HCT116 (cell line): ENCODE results near the gene CD93. TPM values are rescaled to one million over a fixed set of nuclear protein-coding genes. Genes with fewer than 3 reads are reported as not detected.

Experiments used
- ATAC-seq: fragments of 200-7000 bp; cut with Tn5 transposase; 2 replicates; pipeline ENCODE4 v1.9.1; 2020; ENCODE audit warnings: mild to moderate bottlenecking, moderate library complexity
- BruUV-seq: library from RNA; stranded (reverse); fragments of 400-500 nt; replicated peaks from 2 replicates; lab custom pipeline; 2021; lab: Mats Ljungman, UMichigan
- CTCF ChIA-PET: fragments of 300-600 bp; sonication (Branson Sonifier 250); formaldehyde crosslinking; loops from one replicate; lab custom pipeline; 2021; ENCODE audit warnings: antibody characterized with exemption; lab: Charles Lee
- POLR2A ChIA-PET: fragments of 300-600, 350-600 bp; sonication (Branson Sonifier 250); formaldehyde crosslinking; loops from one replicate; lab custom pipeline; 2021; ENCODE audit warnings: antibody characterized with exemption; lab: Charles Lee
- RAD21 ChIA-PET, 2 experiments: fragments of 300-600 bp; sonication (Branson Sonifier 250); formaldehyde crosslinking; loops; one replicate each; lab custom pipeline; 2023; ENCODE audit warnings: low total read pairs in 2 of 2; ENCODE audit not compliant: uncharacterized antibody in 2 of 2, unreplicated experiment in 2 of 2, low non-redundant PET in 1 of 2; lab: Charles Lee
- DNase-seq: peaks from one replicate; pipeline ENCODE4 v3.0.0-alpha.2; 2010; ENCODE audit warnings: low read depth, low spot score
- H2AFZ ChIP-seq: fragments of 200-600 bp; shearing (Covaris generic), sonication (generic); 2 replicates; pipeline ENCODE4 v1.6.1; 2017; ENCODE audit warnings: low read depth, mixed run types, mixed read lengths, antibody characterized with exemption, low read length; ENCODE audit not compliant: poor library complexity, severe bottlenecking
- H3K27ac ChIP-seq: 2 replicates; pipeline ENCODE4 v1.5.1; 2012; ENCODE audit warnings: low read depth, low read length
- H3K27me3 ChIP-seq: fragments of 200-600 bp; sonication (generic); 2 replicates; pipeline ENCODE4 v1.6.1; 2016; ENCODE audit warnings: mixed run types, low read length, mixed read lengths; ENCODE audit not compliant: insufficient read depth
- H3K36me3 ChIP-seq, 2 experiments: fragments of 200-500 bp in 1 of 2; fragments of 200-600 bp in 1 of 2; sonication (Bioruptor generic) in 1 of 2; sonication (generic) in 1 of 2; 2 replicates each; pipeline versions ENCODE4 v1.5.1 to v1.6.1; 2014 to 2016; ENCODE audit warnings: low read length in 2 of 2, inconsistent platforms in 1 of 2, mixed read lengths in 1 of 2, mixed run types in 1 of 2; ENCODE audit not compliant: insufficient read depth in 2 of 2, control insufficient read depth in 1 of 2
- H3K4me1 ChIP-seq, 2 experiments: fragments of 200-600 bp in 1 of 2; sonication (generic) in 1 of 2; 2 replicates each; pipeline versions ENCODE4 v1.5.1 to v1.6.1; 2012 to 2017; ENCODE audit warnings: low read length in 2 of 2, inconsistent platforms in 1 of 2, mild to moderate bottlenecking in 1 of 2, mixed read lengths in 1 of 2, mixed run types in 1 of 2, moderate library complexity in 1 of 2; ENCODE audit not compliant: insufficient read depth in 2 of 2, control insufficient read depth in 1 of 2
- H3K4me2 ChIP-seq: fragments of 200-600 bp; sonication (generic); 2 replicates; pipeline ENCODE4 v1.6.1; 2017; ENCODE audit warnings: mixed run types, low read length, mixed read lengths
- H3K4me3 ChIP-seq, 2 experiments: fragments of 200-600 bp in 1 of 2; sonication (generic) in 1 of 2; replicated peaks in 1 of 2; 2 replicates each; pipeline ENCODE4 v1.5.1; 2011 to 2016; ENCODE audit warnings: low read length in 2 of 2, control low read depth in 1 of 2, low read depth in 1 of 2, mild to moderate bottlenecking in 1 of 2, mixed read lengths in 1 of 2, mixed run types in 1 of 2
- H3K79me2 ChIP-seq: fragments of 200-600 bp; sonication (generic); 2 replicates; pipeline ENCODE4 v1.6.1; 2017; ENCODE audit warnings: mild to moderate bottlenecking, mixed run types, low read length, moderate library complexity, mixed read lengths; ENCODE audit not compliant: insufficient read depth
- H3K9ac ChIP-seq: fragments of 200-600 bp; sonication (generic); 2 replicates; pipeline ENCODE4 v1.6.1; 2016; ENCODE audit warnings: low read length, mixed read lengths
- H3K9me2 ChIP-seq: fragments of 200-600 bp; sonication (generic), shearing (Covaris generic); 2 replicates; pipeline ENCODE4 v1.6.1; 2017; ENCODE audit warnings: mixed run types, mild to moderate bottlenecking, moderate library complexity; ENCODE audit not compliant: insufficient read depth
- H3K9me3 ChIP-seq, 2 experiments: fragments of 200-500 bp in 1 of 2; fragments of 200-600 bp in 1 of 2; sonication (Bioruptor generic) in 1 of 2; sonication (generic) in 1 of 2; 2 replicates each; pipeline ENCODE4 v1.6.1; 2014 to 2017; ENCODE audit warnings: low read length in 2 of 2, mixed read lengths in 2 of 2, inconsistent platforms in 1 of 2, low read depth in 1 of 2, mild to moderate bottlenecking in 1 of 2, mixed run types in 1 of 2, moderate library complexity in 1 of 2; ENCODE audit not compliant: control insufficient read depth in 1 of 2, insufficient read depth in 1 of 2
- H4K20me1 ChIP-seq: fragments of 200-600 bp; sonication (generic), shearing (Covaris generic); 2 replicates; pipeline ENCODE4 v1.6.1; 2017; ENCODE audit warnings: mixed run types, mild to moderate bottlenecking, moderate library complexity; ENCODE audit not compliant: insufficient read depth
- EGR1 ChIP-seq: IDR thresholded peaks from 2 replicates; pipeline ENCODE4 v1.6.1; 2012; ENCODE audit warnings: low read depth
- EZH2 ChIP-seq: fragments of 200-600 bp; sonication (generic); IDR thresholded peaks from 2 replicates; pipeline ENCODE4 v1.6.1; 2017; ENCODE audit warnings: antibody characterized with exemption, mixed run types
- FOSL1 ChIP-seq: IDR thresholded peaks from 2 replicates; pipeline ENCODE4 v1.6.1; 2012; ENCODE audit warnings: low read depth
- POLR2A ChIP-seq: IDR thresholded peaks from 2 replicates; pipeline ENCODE4 v1.7.0; 2011; ENCODE audit warnings: borderline replicate concordance; ENCODE audit not compliant: insufficient read depth, insufficient read length; ENCODE audit errors: extremely low read depth
- POLR2AphosphoS5 ChIP-seq: IDR thresholded peaks from 2 replicates; pipeline ENCODE4 v1.6.1; 2011; ENCODE audit warnings: mild to moderate bottlenecking, low read depth, low read length, moderate library complexity
- RAD21 ChIP-seq: IDR thresholded peaks from 2 replicates; pipeline ENCODE4 v1.6.1; 2012; ENCODE audit warnings: low read depth, mild to moderate bottlenecking
- SIN3A ChIP-seq: IDR thresholded peaks from 2 replicates; pipeline ENCODE4 v1.6.1; 2012; ENCODE audit warnings: low read depth
- SP1 ChIP-seq: IDR thresholded peaks from 2 replicates; pipeline ENCODE4 v1.6.1; 2012; ENCODE audit warnings: low read depth
- SRF ChIP-seq: IDR thresholded peaks from 2 replicates; pipeline ENCODE4 v1.6.1; 2012; ENCODE audit warnings: low read depth
- ZNF274 ChIP-seq: fragments of 200-500 bp; sonication (Bioruptor generic); IDR thresholded peaks from 2 replicates; pipeline ENCODE4 v1.6.1; 2014; ENCODE audit warnings: mild to moderate bottlenecking, low read depth, low read length, inconsistent platforms
- intact Hi-C: fragments of 100-400 bp; cut with micrococcal nuclease; formaldehyde crosslinking; loops from 2 replicates; pipeline ENCODE4 v1.10.0; 2022
- total RNA-seq: library from RNA; stranded (reverse); gene quantifications from one replicate; pipeline ENCODE4 v1.2.1, GENCODE V29; 2021; ENCODE audit not compliant: unreplicated experiment

Gene CD93
- total RNA-seq, 1 experiment from 2014 or later, result 0.07 TPM

DNA sequence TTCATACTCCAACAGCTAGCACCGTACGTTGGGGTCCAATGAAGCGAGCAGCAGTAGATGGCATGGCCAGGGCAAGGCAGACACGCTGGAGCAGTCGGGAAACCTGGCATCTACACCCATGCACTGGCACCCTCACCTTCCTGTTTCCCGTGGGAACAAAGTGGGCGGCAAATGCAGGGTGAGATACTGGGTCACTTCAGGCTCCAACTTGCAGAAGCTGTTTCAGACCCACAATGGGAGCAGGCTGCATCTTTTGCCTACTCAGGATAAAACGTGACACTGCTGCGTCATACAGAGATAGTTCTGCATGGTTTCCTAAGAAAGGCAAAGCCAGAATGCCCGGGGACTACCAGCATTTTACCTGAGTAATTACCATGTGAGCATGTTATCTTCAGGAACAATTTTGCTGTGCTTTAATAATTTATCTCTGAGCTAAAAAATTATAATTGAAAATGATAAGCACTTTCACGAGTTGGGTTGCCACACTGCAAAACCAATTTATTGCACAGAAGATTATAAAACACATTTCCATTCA lies 10.9 kb upstream of the CD93 start:
- ChIA-PET POLR2A (no interaction called here), RAD21 (no interaction called here), CTCF (no interaction called here)
- no peaks in the 10 kb centered on the region for H3K9me2 ChIP-seq
- H2AFZ ChIP-seq, result no peak overlapping the region
- peaks cover 24% of the 10 kb centered on the region for H3K27me3 ChIP-seq
- ATAC-seq (no peak), DNase-seq (no peak)
- no peaks in the 10 kb centered on the region for H4K20me1 ChIP-seq
- intact Hi-C loops, result no loop called here
- H3K36me3 ChIP-seq, result no peaks in the 10 kb centered on the region
- H3K4me1 ChIP-seq, result peaks cover 0 to 8% of the 10 kb centered on the region in 2 experiments; a peak in 3 of 4 replicates
- no peaks in the 10 kb centered on the region for H3K79me2 ChIP-seq
- H3K4me3 ChIP-seq, result no peak overlapping the region
- no peak overlapping the region for H3K27ac ChIP-seq
- no peaks in the 10 kb centered on the region for H3K9me3 ChIP-seq
- H3K4me2 ChIP-seq, result no peak overlapping the region
- no TSS peak for BruUV-seq
- no peak for TF ChIP-seq POLR2AphosphoS5
- TF ChIP-seq ZNF274, result no peak
- no peak for TF ChIP-seq SIN3A
- TF ChIP-seq EGR1, result no peak
- no peak for TF ChIP-seq SP1
- no peak for TF ChIP-seq RAD21
- TF ChIP-seq POLR2A, result no peak
- H3K9ac ChIP-seq, result no peak overlapping the region

GRCh38 chr20:23096097-23096496 lies 10.0 kb upstream of the CD93 start:
- H4K20me1 ChIP-seq, result no peaks in the 10 kb centered on the region
- no peak overlapping the region for H3K4me2 ChIP-seq
- H3K9me2 ChIP-seq, result no peaks in the 10 kb centered on the region
- ChIA-PET CTCF (interaction anchor here (1.2 kb wide), 1 partner anchor 105 kb away, joined by 3 read pairs; no protein-coding TSS in a partner anchor), POLR2A (interaction anchor here (0.6 kb wide), 1 partner anchor 69 kb away, joined by 3 read pairs; no protein-coding TSS in a partner anchor), RAD21 (no interaction called here)
- no peaks in the 10 kb centered on the region for H3K36me3 ChIP-seq
- H3K27ac ChIP-seq, result no peak overlapping the region
- H3K9ac ChIP-seq, result no peak overlapping the region
- no peak overlapping the region for H2AFZ ChIP-seq
- no peaks in the 10 kb centered on the region for H3K9me3 ChIP-seq
- H3K79me2 ChIP-seq, result no peaks in the 10 kb centered on the region
- DNase-seq (no peak), ATAC-seq (no peak)
- H3K4me3 ChIP-seq, result no peak overlapping the region
- TF ChIP-seq SRF, result no peak
- no peak for TF ChIP-seq FOSL1
- TF ChIP-seq SIN3A, result no peak
- no peak for TF ChIP-seq EZH2
- TF ChIP-seq RAD21, result no peak
- no peak for TF ChIP-seq POLR2AphosphoS5
- TF ChIP-seq, all 23 proteins: peak for 0
- Histone ChIP-seq H3K27me3 (peaks cover 27% of the 10 kb centered on the region), H3K4me1 (peaks cover 0 to 10% of the 10 kb centered on the region in 2 experiments; a peak in 3 of 4 replicates)
- intact Hi-C loops, result no loop called here
- BruUV-seq, result no TSS peak
